BJ (cell line): ENCODE measurements around the gene AGPAT3. TPM values are rescaled to one million over a fixed set of nuclear protein-coding genes. Genes with fewer than 3 reads are reported as not detected.

Experiments used
- CTCF ChIA-PET: fragments of 350-600 bp; formaldehyde crosslinking; extraction: SDS; loops from one replicate; lab custom pipeline; 2021; ENCODE audit warnings: antibody characterized with exemption, inconsistent platforms; lab: Yijun Ruan, JAX
- POLR2A ChIA-PET: fragments of 300-600 bp; sonication (Branson Sonifier 250); formaldehyde crosslinking; extraction: SDS; loops from one replicate; lab custom pipeline; 2021; ENCODE audit warnings: antibody characterized with exemption; lab: Charles Lee
- DNase-seq: peaks from one replicate; pipeline ENCODE4 v3.0.0-alpha.2; 2011; ENCODE audit warnings: low read depth
- H3K27me3 ChIP-seq: 2 replicates; pipeline ENCODE4 v1.6.0; 2011; ENCODE audit warnings: low read length; ENCODE audit not compliant: control insufficient read depth, insufficient read depth
- H3K36me3 ChIP-seq: 2 replicates; pipeline ENCODE4 v1.5.1; 2011; ENCODE audit warnings: low read length; ENCODE audit not compliant: control insufficient read depth, insufficient read depth
- H3K4me3 ChIP-seq: 2 replicates; pipeline ENCODE4 v1.5.1; 2011; ENCODE audit warnings: low read depth, mild to moderate bottlenecking, control low read depth, low read length
- polyA plus RNA-seq: library from polyadenylated mRNA; depleted of rRNA; stranded (reverse); fragments of >200 nt; gene quantifications from 2 replicates; pipeline ENCODE4 v1.2.3, GENCODE V29; 2011
- TF ChIP-seq, protein P1 (sequence below): IDR thresholded peaks from 2 replicates; pipeline ENCODE4 v1.5.1; 2011; ENCODE audit warnings: low read depth, mild to moderate bottlenecking, control low read depth, inconsistent platforms, low read length, moderate library complexity; ENCODE audit not compliant: insufficient read depth

AGPAT3 gene
- polyA plus RNA-seq, 1 experiment, result 68.5 TPM

DNA sequence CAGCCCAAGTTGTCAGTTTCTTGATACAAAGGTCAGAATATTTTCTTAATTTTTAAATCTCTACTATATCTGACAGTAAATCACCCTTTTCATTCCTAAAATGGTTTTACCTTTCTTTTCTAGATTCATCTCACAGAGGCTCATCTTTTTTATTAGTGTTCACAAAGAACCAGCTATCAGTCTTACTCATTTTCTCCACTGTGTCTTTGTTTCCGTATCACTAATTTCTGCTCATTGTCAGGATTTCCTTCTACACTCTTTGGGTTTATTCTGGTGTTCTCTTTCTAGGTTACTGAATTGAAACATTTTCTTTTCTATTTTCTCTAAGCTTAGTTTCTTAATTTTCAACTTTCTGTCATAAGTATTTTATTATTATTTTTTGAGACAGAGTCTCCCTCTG, 8.7 kb downstream of the AGPAT3 start:
- CTCF ChIA-PET, result no interaction called here
- no peaks in the 10 kb centered on the region for H3K27me3 ChIP-seq
- DNase-seq, result no peak
- peaks cover 5% of the 10 kb centered on the region for H3K36me3 ChIP-seq
- POLR2A ChIA-PET, result no interaction called here
- TF ChIP-seq, protein P1, sequence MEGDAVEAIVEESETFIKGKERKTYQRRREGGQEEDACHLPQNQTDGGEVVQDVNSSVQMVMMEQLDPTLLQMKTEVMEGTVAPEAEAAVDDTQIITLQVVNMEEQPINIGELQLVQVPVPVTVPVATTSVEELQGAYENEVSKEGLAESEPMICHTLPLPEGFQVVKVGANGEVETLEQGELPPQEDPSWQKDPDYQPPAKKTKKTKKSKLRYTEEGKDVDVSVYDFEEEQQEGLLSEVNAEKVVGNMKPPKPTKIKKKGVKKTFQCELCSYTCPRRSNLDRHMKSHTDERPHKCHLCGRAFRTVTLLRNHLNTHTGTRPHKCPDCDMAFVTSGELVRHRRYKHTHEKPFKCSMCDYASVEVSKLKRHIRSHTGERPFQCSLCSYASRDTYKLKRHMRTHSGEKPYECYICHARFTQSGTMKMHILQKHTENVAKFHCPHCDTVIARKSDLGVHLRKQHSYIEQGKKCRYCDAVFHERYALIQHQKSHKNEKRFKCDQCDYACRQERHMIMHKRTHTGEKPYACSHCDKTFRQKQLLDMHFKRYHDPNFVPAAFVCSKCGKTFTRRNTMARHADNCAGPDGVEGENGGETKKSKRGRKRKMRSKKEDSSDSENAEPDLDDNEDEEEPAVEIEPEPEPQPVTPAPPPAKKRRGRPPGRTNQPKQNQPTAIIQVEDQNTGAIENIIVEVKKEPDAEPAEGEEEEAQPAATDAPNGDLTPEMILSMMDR, result no peak
- H3K4me3 ChIP-seq, result no peak overlapping the region

DNA sequence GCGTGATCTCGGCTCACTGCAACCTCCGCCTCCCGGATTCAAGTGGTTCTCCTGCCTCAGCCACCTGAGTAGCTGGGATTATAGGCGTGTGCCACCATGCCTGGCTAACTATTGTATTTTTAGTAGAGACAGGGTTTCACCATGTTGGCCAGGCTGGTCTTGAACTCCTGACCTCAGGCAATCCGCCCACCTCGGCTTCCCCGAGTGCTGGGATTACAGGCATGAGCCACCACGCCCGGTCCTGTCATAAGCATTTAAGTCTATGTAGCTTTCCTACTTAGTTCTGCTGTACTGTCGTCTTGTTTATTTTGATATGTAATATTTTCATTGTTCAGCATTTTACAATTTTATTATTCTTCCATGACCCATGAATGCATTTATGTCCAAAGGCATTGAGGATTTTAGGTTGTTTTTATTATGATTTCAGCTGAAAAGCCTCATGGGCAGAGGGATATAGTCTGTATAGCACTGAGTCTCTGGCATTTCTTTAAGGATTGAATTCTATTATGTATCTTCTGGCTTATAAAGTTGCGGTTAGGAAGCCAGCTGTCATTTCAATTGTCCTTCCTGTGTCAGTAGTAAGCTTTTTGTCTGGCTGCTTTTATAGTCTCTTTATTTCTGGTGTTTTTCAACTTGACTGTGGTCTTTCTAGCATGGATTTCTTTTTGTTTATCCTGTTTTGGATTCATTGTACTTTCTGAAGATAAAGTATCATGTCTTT, 9.2 kb downstream of the AGPAT3 start:
- ChIA-PET CTCF (no interaction called here), POLR2A (no interaction called here)
- H3K27me3 ChIP-seq, result no peaks in the 10 kb centered on the region
- no peak overlapping the region for H3K4me3 ChIP-seq
- peaks cover 5% of the 10 kb centered on the region for H3K36me3 ChIP-seq
- no peak for DNase-seq
- TF ChIP-seq, protein P1, result no peak

DNA sequence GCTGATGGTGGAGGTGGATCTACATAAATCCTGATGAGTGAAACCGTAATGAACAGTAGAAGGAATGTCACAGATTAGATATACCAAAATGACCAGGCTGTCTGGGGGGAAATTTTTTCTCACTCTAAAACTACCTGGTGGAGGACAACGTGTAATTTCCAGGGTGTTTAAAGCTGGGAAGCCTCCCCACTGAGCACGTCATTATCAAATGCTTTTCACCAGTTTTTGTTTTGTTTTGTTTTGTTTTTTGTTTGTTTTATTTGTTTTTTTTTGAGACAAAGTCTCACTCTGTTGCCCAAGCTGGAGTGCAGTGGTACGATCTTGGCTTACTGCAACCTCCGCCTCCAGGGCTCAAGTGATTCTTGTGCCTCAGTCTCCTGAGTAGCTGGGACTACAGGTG, 11.6 kb downstream of the AGPAT3 start:
- POLR2A ChIA-PET, result no interaction called here
- Histone ChIP-seq H3K36me3 (peaks cover 3% of the 10 kb centered on the region), H3K4me3 (no peak overlapping the region), H3K27me3 (no peaks in the 10 kb centered on the region)
- DNase-seq, result no peak
- CTCF ChIA-PET, result no interaction called here
- TF ChIP-seq, protein P1, result no peak

- Histone ChIP-seq H3K4me3 (no peak overlapping the region), H3K27me3 (no peaks in the 10 kb centered on the region), H3K36me3 (peaks cover 3% of the 10 kb centered on the region)
- ChIA-PET CTCF (no interaction called here), POLR2A (no interaction called here)
- TF ChIP-seq, protein P1, result no peak
- DNase-seq, result no peak
Observed at GRCh38 chr21:43877936-43878575, 13.0 kb downstream of the AGPAT3 start.

DNA sequence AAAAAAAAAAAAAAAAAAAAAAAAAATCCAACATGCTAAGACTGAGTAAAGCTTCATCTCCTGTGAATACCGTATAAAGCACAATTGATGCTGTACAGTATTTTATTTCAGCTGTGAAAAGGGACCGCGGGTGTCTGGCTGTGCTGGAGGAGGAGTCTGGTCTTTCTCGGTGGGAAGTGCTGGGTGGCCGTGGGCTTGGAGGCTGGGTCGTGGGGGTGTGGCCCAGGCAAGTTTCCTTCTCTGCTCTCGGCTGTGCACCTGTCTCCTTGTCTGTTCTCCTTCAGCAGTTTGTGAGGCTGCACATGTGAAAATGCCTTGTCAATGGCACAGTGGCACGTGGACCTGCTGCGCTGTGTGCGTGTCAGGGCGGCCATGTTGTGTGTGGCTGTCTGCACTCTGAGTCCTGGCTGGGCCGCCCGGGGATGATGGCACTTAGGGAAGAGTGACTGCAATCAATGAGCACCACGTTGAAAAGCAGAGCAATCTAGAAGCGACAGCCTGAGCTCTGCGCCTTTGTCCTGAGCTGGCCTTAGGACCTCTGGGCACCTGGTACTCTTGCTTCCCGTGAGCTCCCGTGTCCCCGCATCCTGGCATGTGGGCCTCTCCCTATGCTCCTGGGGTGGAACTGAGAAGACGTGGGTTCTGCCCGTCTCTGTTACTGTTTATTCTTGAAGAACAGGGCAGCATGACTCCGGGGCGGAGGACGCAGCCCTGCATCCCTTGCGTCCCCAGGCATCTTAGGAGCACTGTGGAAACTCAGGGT, 14.5 kb downstream of the AGPAT3 start:
- H3K4me3 ChIP-seq, result no peak overlapping the region
- CTCF ChIA-PET, result no interaction called here
- POLR2A ChIA-PET, result no interaction called here
- DNase-seq, result no peak
- TF ChIP-seq, protein P1, result no peak
- no peaks in the 10 kb centered on the region for H3K27me3 ChIP-seq
- peaks cover 2% of the 10 kb centered on the region for H3K36me3 ChIP-seq
